Measurements from ENCODE around the gene SRPX2. TPM values are rescaled to one million over a fixed set of nuclear protein-coding genes. Genes with fewer than 3 reads are reported as not detected.

SRPX2 gene
- 42.6 and 70.9 TPM in 2 replicates for total RNA-seq (ENCODE audit: low replicate concordance)

GRCh38 chrX:100643956-100644860, at the start of gene SRPX2:
Gene SRPX2, plus strand, starts transcription at chrX:100644199. Its CDS starts 2,124 bp downstream, at chrX:100646323.

GRCh38 chrX:100636321-100636991, 7.5 kb upstream of the SRPX2 start, which contains the start of gene TSPAN6:
Gene TSPAN6, minus strand, starts transcription at chrX:100636806. Its CDS starts 112 bp downstream, at chrX:100636694.

Other genes starting within 250 kb of the SRPX2 start
- gene PCDH19, start 233.9 kb upstream of the SRPX2 start, total RNA-seq (ENCODE audit: low replicate concordance): under 0.01 TPM in 1 of 2 replicates, not detected in the other
- not detected in 2 replicates for gene TNMD, start 59.3 kb upstream of the SRPX2 start, total RNA-seq (ENCODE audit: low replicate concordance)
- 19.9 and 32.2 TPM in 2 replicates for gene TSPAN6, start 7.4 kb upstream of the SRPX2 start, total RNA-seq (ENCODE audit: low replicate concordance)
- 1.7 and 20.6 TPM in 2 replicates for gene SYTL4, start 87.9 kb downstream of the SRPX2 start, total RNA-seq (ENCODE audit: low replicate concordance)
- gene CSTF2, start 176.2 kb downstream of the SRPX2 start, total RNA-seq (ENCODE audit: low replicate concordance): 8.2 and 15.6 TPM in 2 replicates
- not detected in 2 replicates for gene NOX1, start 230.2 kb downstream of the SRPX2 start, total RNA-seq (ENCODE audit: low replicate concordance)